ENCODE measurements around the gene TEX35. TPM values are rescaled to one million over a fixed set of nuclear protein-coding genes. Genes with fewer than 3 reads are reported as not detected.
"Not testable (repeated sequence)": the region's sequence is repeated elsewhere in the genome, so short reads cannot be mapped to it uniquely, and the experiment has no call there.

Gene TEX35
- total and polyA plus RNA-seq, 5 donors from 2014 or later, result not detected

DNA sequence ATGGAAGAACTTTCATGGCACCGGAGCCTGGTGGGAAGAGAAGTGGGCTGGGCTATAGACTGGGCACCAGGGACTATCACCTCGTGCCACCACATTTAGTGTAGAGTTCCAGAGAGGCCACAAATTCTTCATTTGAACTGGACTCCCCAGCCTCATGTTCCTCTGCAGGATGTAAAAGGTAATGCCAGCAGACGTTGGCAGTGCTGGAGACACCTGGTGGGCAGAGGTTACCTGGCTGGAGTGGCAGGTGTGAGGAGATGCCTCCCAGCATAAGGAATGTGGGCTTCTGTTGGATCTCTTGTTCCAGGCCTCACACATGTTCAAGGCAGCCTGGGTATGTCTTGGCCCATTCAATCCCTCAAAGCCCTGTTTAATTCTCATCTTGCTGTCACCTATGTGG, 35.2 kb downstream of the TEX35 start:
- H3K4me1 Mint-ChIP-seq, result peaks cover 4 to 15% (median 6%) of the 10 kb centered on the region in 4 donors
- DNase-seq, result no peak
- H3K4me3 ChIP-seq (ENCODE audit: low read depth, low read length), result no peak overlapping the region
- no peaks in the 10 kb centered on the region for H3K36me3 ChIP-seq (ENCODE audit: control insufficient read depth, insufficient read depth, low read length)
- H3K27ac ChIP-seq (ENCODE audit: insufficient read depth, low read length, poor library complexity, severe bottlenecking), result no peak overlapping the region
- ATAC-seq (ENCODE audit: low read depth in 2 of 2), result no peak
- H3K27me3 ChIP-seq (ENCODE audit: control insufficient read depth, insufficient read depth, low read length), result no peaks in the 10 kb centered on the region
- H3K27me3 Mint-ChIP-seq, result no peaks in the 10 kb centered on the region
- no peaks in the 10 kb centered on the region for H3K9me3 ChIP-seq (ENCODE audit: control insufficient read depth in 2 of 2, low read length in 2 of 2)
- peaks cover 13% of the 10 kb centered on the region for H3K36me3 Mint-ChIP-seq
- no peak overlapping the region for H3K27ac Mint-ChIP-seq
- H3K9me3 Mint-ChIP-seq, result peaks cover 0 to 7% (median 1%) of the 10 kb centered on the region in 7 donors
- peaks cover 2% of the 10 kb centered on the region for H3K4me1 ChIP-seq (ENCODE audit: control insufficient read depth, insufficient read depth, low read length, poor library complexity, severe bottlenecking)
- H3K4me3 Mint-ChIP-seq, result no peak overlapping the region

DNA sequence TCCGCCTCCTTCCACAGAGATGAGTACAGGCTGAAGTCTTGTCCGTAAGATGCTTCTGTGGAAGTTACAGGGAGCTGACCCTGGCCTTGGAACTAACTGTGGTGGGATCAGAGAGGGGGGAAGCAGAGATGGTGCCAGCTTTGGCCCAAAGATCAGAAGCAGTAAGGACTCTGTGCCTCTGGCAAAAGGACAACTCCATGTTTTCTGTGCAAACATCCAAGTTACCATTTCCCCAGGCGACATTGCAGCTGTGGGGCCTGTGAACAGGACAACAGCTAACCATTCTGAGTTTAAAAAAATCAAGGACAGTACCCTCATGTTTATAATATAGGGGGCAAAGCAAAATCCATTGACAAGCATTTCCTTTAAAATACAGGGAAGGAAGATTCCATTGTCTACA, 38.4 kb downstream of the TEX35 start:
- Histone ChIP-seq H3K36me3 (ENCODE audit: control insufficient read depth, insufficient read depth, low read length) (no peaks in the 10 kb centered on the region), H3K4me1 (ENCODE audit: control insufficient read depth, insufficient read depth, low read length, poor library complexity, severe bottlenecking) (no peaks in the 10 kb centered on the region), H3K4me3 (ENCODE audit: low read depth, low read length) (no peak overlapping the region), H3K27me3 (ENCODE audit: control insufficient read depth, insufficient read depth, low read length) (no peaks in the 10 kb centered on the region), H3K9me3 (ENCODE audit: control insufficient read depth in 2 of 2, low read length in 2 of 2) (peaks cover 0 to 8% of the 10 kb centered on the region in 2 experiments), H3K27ac (ENCODE audit: insufficient read depth, low read length, poor library complexity, severe bottlenecking) (no peak overlapping the region)
- no peak overlapping the region for H3K27ac Mint-ChIP-seq
- peaks cover 0 to 24% (median 4%) of the 10 kb centered on the region in 7 donors for H3K9me3 Mint-ChIP-seq
- ATAC-seq (ENCODE audit: low read depth in 2 of 2) (no peak), DNase-seq (no peak)
- peaks cover 4% of the 10 kb centered on the region for H3K27me3 Mint-ChIP-seq
- H3K4me3 Mint-ChIP-seq, result no peak overlapping the region
- peaks cover 17% of the 10 kb centered on the region for H3K36me3 Mint-ChIP-seq
- no peaks in the 10 kb centered on the region for H3K4me1 Mint-ChIP-seq

DNA sequence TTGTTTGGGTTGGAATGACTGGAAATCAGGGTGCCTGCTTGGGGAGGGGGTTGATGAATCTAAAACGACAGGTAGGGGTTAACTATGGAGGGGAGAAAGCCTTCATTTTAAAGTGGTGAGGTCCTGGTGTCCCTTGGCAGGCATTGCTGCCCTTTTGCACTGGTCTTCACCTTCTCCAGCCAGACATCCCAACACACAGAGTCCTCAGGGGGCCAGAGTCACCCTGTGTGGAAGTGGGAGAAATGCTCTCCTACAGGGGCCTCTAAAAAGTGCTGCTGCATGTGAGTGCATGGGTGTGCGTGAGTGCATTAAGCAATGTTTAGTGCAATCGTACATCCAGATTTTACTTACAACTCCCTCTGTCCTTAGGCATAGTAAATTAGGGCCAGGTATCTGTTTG, 39.0 kb downstream of the TEX35 start:
- Histone ChIP-seq H3K36me3 (ENCODE audit: control insufficient read depth, insufficient read depth, low read length) (no peaks in the 10 kb centered on the region), H3K9me3 (ENCODE audit: control insufficient read depth in 2 of 2, low read length in 2 of 2) (peaks cover 0 to 8% of the 10 kb centered on the region in 2 experiments), H3K4me1 (ENCODE audit: control insufficient read depth, insufficient read depth, low read length, poor library complexity, severe bottlenecking) (no peaks in the 10 kb centered on the region), H3K27ac (ENCODE audit: insufficient read depth, low read length, poor library complexity, severe bottlenecking) (no peak overlapping the region), H3K4me3 (ENCODE audit: low read depth, low read length) (no peak overlapping the region), H3K27me3 (ENCODE audit: control insufficient read depth, insufficient read depth, low read length) (no peaks in the 10 kb centered on the region)
- Mint-ChIP-seq H3K27ac (no peak overlapping the region), H3K4me1 (no peaks in the 10 kb centered on the region), H3K36me3 (peaks cover 17% of the 10 kb centered on the region), H3K27me3 (peaks cover 4% of the 10 kb centered on the region), H3K4me3 (no peak overlapping the region), H3K9me3 (peaks cover 0 to 24% (median 4%) of the 10 kb centered on the region in 7 donors)
- DNase-seq (no peak), ATAC-seq (ENCODE audit: low read depth in 2 of 2) (no peak)

DNA sequence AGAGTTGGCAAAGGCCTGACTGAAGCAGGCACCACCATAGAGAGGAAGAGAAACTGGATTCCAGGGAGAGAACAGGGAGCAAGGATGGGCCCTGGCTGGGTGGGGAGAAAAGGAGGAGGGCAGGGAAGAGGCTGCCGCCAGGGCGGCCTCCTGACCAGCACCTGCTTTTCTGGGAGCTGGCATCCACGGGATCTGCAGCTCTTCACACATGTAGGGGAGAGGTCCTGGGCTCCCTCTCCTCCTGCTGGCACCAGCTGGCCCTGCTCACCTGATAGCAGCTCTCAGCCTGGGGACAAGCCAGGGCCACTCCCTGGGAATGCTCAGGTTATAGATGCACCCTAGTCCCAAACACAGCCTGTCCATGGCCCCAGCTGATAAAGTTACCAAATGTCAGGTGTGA, 39.9 kb downstream of the TEX35 start:
- Mint-ChIP-seq H3K9me3 (peaks cover 0 to 24% (median 4%) of the 10 kb centered on the region in 7 donors), H3K27ac (no peak overlapping the region), H3K4me1 (no peaks in the 10 kb centered on the region), H3K27me3 (peaks cover 4% of the 10 kb centered on the region), H3K36me3 (peaks cover 17% of the 10 kb centered on the region), H3K4me3 (no peak overlapping the region)
- H3K9me3 ChIP-seq (ENCODE audit: control insufficient read depth in 2 of 2, low read length in 2 of 2), result peaks cover 0 to 8% of the 10 kb centered on the region in 2 experiments
- DNase-seq, result no peak
- H3K4me3 ChIP-seq (ENCODE audit: low read depth, low read length), result no peak overlapping the region
- ATAC-seq (ENCODE audit: low read depth in 2 of 2), result no peak
- no peaks in the 10 kb centered on the region for H3K27me3 ChIP-seq (ENCODE audit: control insufficient read depth, insufficient read depth, low read length)
- no peak overlapping the region for H3K27ac ChIP-seq (ENCODE audit: insufficient read depth, low read length, poor library complexity, severe bottlenecking)
- H3K36me3 ChIP-seq (ENCODE audit: control insufficient read depth, insufficient read depth, low read length), result no peaks in the 10 kb centered on the region
- H3K4me1 ChIP-seq (ENCODE audit: control insufficient read depth, insufficient read depth, low read length, poor library complexity, severe bottlenecking), result no peaks in the 10 kb centered on the region

DNA sequence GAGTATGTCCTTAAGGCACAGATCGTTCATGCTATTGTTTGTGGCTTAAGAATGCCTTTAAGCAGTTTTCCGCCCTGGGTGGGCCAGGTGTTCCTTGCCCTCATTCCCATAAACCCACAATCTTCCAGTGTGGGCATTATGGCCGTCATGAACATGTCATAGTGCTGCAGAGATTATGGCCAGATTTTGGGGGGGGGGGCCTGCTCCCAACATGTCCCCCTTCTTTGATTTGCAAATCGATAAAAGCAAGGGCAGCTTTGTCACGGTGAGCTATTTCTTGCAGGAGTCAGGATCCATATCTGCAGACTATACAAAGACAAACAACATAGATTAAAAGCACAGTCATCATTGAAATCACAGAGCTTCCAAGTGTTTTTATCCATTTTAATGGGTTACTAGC, 41.4 kb downstream of the TEX35 start:
- not testable (repeated sequence) for DNase-seq; H3K4me3 Mint-ChIP-seq; H3K4me1 ChIP-seq (ENCODE audit: control insufficient read depth, insufficient read depth, low read length, poor library complexity, severe bottlenecking); ATAC-seq (ENCODE audit: low read depth in 2 of 2); H3K9me3 ChIP-seq (ENCODE audit: control insufficient read depth in 2 of 2, low read length in 2 of 2); H3K36me3 ChIP-seq (ENCODE audit: control insufficient read depth, insufficient read depth, low read length); H3K4me3 ChIP-seq (ENCODE audit: low read depth, low read length); H3K27me3 ChIP-seq (ENCODE audit: control insufficient read depth, insufficient read depth, low read length); H3K27me3 Mint-ChIP-seq; H3K4me1 Mint-ChIP-seq; H3K27ac Mint-ChIP-seq; H3K27ac ChIP-seq (ENCODE audit: insufficient read depth, low read length, poor library complexity, severe bottlenecking)
- Mint-ChIP-seq H3K9me3 (peaks cover 0 to 24% (median 4%) of the 10 kb centered on the region in 7 donors), H3K36me3 (peaks cover 17% of the 10 kb centered on the region)

DNA sequence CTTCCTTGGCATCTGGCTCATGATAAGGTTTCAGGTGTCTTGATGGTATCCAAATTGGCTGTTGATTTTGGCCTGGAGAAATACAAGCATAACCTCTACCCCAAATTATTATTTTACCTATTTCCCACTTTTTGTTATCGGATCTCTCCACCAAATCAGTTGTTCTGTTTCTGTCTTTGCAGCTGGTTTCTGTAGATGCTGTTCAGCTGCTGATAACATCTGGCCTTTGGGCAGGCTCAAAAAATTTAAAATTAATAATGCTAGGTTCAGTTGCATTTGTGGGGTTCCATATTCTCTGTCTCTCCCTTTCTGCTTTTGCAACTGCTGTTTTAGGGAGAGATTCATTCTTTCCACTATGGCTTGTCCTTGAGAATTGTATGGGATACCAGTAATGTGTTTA, 42.7 kb downstream of the TEX35 start:
- not testable (repeated sequence) for H3K4me1 Mint-ChIP-seq; ATAC-seq (ENCODE audit: low read depth in 2 of 2); H3K27ac ChIP-seq (ENCODE audit: insufficient read depth, low read length, poor library complexity, severe bottlenecking); H3K4me3 Mint-ChIP-seq; H3K27me3 ChIP-seq (ENCODE audit: control insufficient read depth, insufficient read depth, low read length); H3K4me3 ChIP-seq (ENCODE audit: low read depth, low read length); H3K27ac Mint-ChIP-seq; H3K36me3 ChIP-seq (ENCODE audit: control insufficient read depth, insufficient read depth, low read length); H3K4me1 ChIP-seq (ENCODE audit: control insufficient read depth, insufficient read depth, low read length, poor library complexity, severe bottlenecking); DNase-seq; H3K9me3 ChIP-seq (ENCODE audit: control insufficient read depth in 2 of 2, low read length in 2 of 2); H3K27me3 Mint-ChIP-seq
- H3K36me3 Mint-ChIP-seq, result peaks cover 12% of the 10 kb centered on the region
- peaks cover 0 to 24% (median 4%) of the 10 kb centered on the region in 7 donors for H3K9me3 Mint-ChIP-seq

DNA sequence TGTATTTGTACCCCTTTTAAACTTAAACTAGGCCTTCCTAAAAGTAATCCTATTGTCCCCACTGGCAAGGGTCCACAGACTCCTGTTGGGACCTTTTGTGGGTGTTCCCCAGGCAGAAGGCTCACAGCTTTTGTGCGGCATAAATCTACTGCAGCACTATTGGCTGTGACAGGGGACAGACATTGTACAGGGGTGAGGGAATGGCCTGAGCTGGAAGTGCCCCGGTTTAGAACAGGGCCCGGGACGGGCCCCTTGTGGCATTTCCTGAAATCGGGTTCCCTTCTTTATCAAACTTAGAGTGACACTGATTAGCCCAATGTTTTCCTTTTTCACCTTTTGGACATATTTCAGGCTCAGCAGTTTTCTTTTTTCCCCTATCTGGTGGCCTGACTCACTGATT, 45.9 kb downstream of the TEX35 start:
- not testable (repeated sequence) for H3K27ac ChIP-seq (ENCODE audit: insufficient read depth, low read length, poor library complexity, severe bottlenecking); H3K27ac Mint-ChIP-seq; ATAC-seq (ENCODE audit: low read depth in 2 of 2); H3K4me1 ChIP-seq (ENCODE audit: control insufficient read depth, insufficient read depth, low read length, poor library complexity, severe bottlenecking); DNase-seq; H3K4me1 Mint-ChIP-seq; H3K9me3 ChIP-seq (ENCODE audit: control insufficient read depth in 2 of 2, low read length in 2 of 2); H3K27me3 ChIP-seq (ENCODE audit: control insufficient read depth, insufficient read depth, low read length); H3K27me3 Mint-ChIP-seq; H3K36me3 ChIP-seq (ENCODE audit: control insufficient read depth, insufficient read depth, low read length); H3K36me3 Mint-ChIP-seq; H3K4me3 ChIP-seq (ENCODE audit: low read depth, low read length)
- H3K9me3 Mint-ChIP-seq, result peaks cover 0 to 16% (median 2%) of the 10 kb centered on the region in 7 donors
- peak overlapping the region in 1 of 4 donors; percentile 1 for H3K4me3 Mint-ChIP-seq

DNA sequence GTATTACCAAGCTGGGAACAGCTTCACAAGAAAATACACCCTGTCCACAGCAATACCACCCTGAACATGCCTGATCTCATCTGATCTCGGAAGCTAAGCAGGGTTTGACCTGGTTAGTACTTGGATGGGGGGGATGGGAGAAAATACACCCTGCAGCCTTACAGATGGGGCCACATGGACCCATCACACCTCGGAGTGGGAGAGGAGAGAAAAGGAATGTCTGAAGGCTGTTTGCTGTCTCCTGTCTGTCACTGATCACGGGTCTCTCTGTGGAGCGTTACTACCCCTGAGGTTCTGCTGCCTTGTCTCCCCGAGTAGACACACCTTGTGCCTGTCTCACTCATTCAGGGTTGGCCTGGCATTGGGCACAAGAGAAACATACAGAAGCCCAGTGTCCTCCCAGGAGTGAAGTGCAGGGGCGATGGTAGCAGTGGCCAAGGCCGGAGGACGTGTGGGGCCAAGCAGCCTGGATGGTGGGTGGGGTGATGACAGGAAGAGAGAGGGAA, 48.0 kb downstream of the TEX35 start:
- H3K4me1 ChIP-seq (ENCODE audit: control insufficient read depth, insufficient read depth, low read length, poor library complexity, severe bottlenecking), result no peaks in the 10 kb centered on the region
- DNase-seq (no peak), ATAC-seq (ENCODE audit: low read depth in 2 of 2) (no peak)
- H3K36me3 Mint-ChIP-seq, result no peaks in the 10 kb centered on the region
- H3K9me3 Mint-ChIP-seq, result peaks cover 0 to 2% (median 0%) of the 10 kb centered on the region in 7 donors
- no peak overlapping the region for H3K4me3 ChIP-seq (ENCODE audit: low read depth, low read length)
- H3K27ac ChIP-seq (ENCODE audit: insufficient read depth, low read length, poor library complexity, severe bottlenecking), result no peak overlapping the region
- no peaks in the 10 kb centered on the region for H3K4me1 Mint-ChIP-seq
- H3K27me3 ChIP-seq (ENCODE audit: control insufficient read depth, insufficient read depth, low read length), result no peaks in the 10 kb centered on the region
- H3K27ac Mint-ChIP-seq, result peak overlapping the region in 1 of 3 donors; percentile 86
- no peaks in the 10 kb centered on the region for H3K27me3 Mint-ChIP-seq
- no peaks in the 10 kb centered on the region for H3K36me3 ChIP-seq (ENCODE audit: control insufficient read depth, insufficient read depth, low read length)
- no peak overlapping the region for H3K4me3 Mint-ChIP-seq
- H3K9me3 ChIP-seq (ENCODE audit: control insufficient read depth in 2 of 2, low read length in 2 of 2), result no peaks in the 10 kb centered on the region
